HG03521 (cell line): ENCODE data around the gene AWAT2.
"Not testable (repeated sequence)": the region's sequence is repeated elsewhere in the genome, so short reads cannot be mapped to it uniquely, and the experiment has no call there.

Source experiments
- ATAC-seq: cut with Tn5 transposase; IDR thresholded peaks from one replicate; pipeline ENCODE4 v1.9.1; 2021; ENCODE audit warnings: mild to moderate bottlenecking, moderate library complexity; ENCODE audit not compliant: unreplicated experiment

Gene AWAT2

GRCh38 chrX:70001708-70002341 is 47.9 kb downstream of the AWAT2 start:
- ATAC-seq = no peak

- ATAC-seq = no peak
Measured at GRCh38 chrX:70001269-70001668, 48.5 kb downstream of the AWAT2 start.

GRCh38 chrX:69998299-69998698 is 51.4 kb downstream of the AWAT2 start:
- not testable (repeated sequence) for ATAC-seq

DNA sequence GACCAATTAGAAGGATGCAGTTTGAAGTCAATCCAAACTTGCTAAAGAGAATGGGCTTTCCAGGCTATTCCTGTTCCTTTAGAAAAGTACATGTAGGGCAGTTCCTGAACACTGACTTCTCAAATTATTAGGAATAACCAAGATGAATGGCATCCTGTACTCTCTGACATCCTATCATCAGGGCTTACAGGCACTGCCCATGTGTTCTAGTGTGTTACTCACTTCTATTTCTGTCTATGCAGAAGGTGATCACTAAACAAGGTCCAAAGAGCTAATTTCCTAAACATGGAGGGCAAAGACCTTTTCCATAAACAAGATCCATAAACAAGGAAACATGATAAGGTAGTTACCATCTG is 53.6 kb downstream of the AWAT2 start:
- ATAC-seq = no peak

DNA sequence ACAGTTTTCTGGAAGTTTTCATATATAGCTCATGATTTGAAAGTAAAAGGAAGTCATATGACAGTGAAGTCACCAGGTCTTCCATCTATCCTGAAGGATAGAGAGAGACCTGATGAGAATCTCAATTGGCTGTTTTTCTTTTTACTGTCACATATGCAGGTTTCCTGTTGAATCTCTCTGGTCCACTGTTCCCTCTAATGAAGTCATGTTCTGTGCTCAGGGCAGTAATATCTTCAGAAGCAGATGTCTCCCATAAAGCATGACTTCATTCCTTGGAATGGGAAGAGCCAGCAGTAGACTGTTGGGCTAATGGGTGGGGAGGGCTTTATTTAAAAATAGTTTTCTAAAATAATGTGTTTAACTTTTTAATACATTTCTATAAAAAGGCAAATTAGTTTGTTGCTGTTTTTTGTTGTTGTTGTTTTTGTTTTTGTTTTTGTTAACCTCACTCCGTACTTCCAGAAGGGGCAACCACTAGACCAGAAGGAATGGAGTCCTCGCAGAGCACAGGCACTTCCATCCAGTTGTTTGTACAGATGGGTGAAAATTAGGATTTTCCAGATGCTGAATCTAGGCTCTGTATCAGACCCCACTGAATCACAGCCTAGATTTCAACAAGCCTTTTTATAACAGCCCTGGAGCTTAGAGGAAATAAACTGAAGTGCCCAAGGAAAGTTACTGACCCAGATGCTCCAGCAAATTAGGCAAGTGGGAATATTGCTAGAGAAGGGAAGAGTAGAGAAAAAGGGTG is 54.2 kb downstream of the AWAT2 start:
- no peak for ATAC-seq

DNA sequence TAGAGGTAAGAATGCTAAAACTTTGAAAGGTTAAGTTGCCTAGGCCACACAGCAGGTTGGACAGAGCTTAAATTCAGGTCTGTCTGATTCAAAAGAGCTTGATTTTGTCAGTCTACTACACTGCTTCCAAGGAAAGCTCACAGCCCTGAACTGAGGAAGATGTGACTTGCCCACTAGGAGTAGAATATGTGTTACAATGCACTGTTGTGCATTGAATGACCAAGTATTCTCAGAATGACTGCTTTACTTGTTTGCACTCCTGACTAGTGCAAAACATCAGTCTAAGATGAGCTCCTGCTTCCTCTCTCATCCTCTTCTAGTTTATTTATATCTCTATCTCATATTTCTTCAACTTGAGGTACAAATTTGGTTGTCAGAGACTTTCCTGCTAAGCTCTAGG is 56.2 kb downstream of the AWAT2 start:
- no peak for ATAC-seq

- ATAC-seq = no peak
Measured at GRCh38 chrX:69991685-69992084, 58.1 kb downstream of the AWAT2 start.
